GF-D8 (cell line): ENCODE data around the gene DUSP7.

Experiments used
- DNase-seq: peaks from one replicate; lab custom pipeline; 2025; lab: John Stamatoyannopoulos, UW

DUSP7 gene

DNA sequence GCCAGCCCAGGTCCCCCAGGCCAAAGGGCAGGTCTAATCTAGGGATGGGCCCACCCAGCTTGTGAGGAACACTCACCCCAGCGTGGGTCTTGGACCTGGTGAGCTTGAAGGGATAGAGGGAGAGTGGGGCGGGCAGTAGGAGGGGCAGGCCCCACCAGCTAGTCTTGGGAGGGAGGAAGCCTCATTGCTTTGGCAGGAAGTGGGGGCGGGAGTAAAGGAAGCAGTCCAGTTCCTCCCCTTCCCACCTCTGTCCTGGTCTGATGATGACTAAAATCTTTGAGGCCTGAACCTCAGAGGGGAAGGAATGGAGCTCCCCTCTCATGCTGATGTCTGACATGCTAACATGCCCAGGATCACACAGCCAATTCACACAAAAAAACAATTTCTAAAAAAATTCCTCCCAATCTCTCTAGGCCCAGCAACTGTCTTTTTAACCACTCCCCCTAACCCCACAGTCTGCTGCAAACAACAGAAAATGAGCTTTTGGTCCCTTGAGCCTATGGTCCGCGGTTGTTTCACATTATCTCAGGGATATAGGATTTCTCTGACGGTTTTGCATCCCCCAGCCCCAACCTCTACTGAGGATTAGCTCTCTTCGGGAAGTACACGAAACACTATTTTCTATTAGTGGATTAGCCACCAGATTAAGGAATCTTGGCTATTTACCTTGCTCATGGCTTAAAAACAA, 30.7 kb upstream of the DUSP7 start:
- DNase-seq, result peak; percentile 58

DNA sequence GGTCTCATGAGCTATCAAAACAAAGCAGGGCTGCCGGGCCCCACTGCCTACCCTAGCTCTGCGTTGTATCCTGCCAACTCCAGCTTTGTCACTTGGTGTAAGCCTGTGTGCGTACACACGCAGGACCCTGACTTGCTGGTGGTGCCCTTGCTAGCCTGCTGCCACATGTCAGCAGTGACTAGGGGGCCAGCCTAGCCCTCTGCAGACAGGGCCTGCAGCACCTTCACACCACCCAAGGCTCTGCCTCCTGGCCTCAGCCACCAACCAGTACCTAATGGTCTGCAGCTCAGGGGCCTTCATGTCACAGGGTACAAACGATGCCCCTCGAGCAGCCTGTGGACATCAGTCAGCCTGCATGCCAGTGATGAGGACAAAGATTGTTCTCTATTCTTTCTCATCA, 30.1 kb upstream of the DUSP7 start:
- DNase-seq, result no peak

DNA sequence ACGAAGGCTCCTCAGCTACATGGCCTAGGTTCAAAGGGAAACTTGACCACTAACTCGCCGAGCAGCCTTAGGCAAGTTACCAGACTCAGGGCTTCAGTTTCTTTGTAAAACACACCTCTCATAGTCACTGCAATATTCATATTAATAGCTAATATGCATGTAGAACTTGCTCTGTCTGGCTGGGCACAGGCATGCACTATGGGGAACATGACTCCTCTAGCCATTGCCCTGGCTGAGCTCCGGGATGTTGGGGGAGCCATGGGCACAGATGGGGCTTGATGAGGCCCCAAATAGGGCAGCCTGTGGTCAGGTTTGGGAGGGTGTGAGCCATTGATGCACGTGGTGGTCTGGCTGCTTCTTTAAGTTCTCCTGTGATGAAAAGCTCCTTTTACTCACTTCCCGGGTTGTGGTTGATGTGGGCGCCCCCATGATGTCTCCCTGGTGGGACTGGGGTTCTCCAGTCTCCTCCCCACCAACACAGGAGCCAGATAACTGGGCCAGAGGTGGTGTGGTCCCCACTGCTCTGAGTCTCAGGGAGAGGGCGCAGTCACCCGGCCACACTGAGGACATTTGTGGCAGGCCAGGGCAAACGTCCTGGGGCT, 29.4 kb upstream of the DUSP7 start:
- DNase-seq, result no peak

DNA sequence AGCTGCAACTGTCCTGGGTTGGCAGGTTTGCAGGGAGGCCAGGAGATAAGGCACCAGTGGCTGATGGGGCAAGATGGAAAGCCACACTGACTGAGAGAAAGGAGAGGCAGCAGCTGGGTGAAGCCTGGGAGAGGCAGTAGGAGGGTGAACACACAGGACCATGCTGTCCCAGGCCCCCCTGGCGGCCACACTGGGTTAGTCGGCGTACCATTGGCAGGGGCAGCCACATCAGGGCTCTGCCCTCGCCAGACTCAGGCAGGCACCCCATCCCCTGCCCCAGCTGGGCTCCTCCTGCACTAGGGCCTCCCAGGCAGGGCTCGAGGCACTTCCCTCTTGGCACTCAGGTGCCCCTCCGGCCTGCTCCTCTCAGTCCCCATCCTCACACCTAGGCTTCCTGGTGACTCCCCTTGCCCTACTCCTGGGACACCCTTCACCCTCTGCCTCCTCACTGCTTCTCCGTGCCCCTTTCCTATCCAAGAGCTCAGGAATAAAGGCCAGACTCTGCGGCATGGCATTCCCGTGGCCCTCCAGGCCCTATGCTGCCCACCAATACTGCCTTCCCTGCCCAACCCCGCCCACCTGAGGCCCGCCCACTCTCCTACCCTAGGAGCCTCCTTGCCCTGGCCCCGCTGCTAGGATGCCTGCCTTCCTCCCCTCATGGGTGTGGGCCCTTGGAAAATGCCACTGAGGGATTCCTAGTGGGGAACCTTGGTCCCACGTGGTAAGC, 28.7 kb upstream of the DUSP7 start:
- DNase-seq, result no peak

DNA sequence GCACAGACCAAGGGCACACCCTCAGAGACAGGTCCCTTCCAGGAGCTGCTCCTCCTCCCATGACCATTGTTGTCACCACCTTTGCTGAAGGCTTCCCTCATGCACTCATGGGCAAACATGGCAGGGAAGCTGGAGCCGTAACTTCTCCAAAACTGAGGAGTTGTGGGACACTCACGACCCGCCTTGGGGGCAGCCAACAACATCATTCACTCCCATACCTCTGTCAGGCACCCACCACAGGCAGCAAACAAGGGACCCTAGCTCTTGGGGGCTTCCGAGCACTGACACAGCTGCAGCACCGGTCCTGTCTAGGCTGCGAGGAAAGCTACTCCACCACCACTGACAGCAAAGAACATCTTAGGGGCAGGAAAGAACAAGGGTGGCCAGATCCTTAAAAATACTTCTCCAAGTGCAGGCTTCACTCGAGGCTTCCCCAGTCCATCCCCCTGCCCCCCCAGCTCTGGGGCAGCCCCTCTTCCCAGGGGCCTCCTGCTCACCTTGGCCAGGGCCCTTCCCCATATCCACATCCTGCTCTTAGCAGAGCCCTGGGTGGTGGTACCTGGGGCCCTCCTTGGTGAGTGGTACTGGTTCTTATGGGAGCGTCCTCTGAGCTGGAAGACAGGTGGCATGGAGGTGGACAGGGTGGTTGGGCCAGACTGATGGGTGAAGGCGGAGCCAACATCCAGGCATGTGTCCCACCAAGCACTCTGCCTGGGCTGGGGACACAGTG, 28.0 kb upstream of the DUSP7 start:
- DNase-seq, result no peak

DNA sequence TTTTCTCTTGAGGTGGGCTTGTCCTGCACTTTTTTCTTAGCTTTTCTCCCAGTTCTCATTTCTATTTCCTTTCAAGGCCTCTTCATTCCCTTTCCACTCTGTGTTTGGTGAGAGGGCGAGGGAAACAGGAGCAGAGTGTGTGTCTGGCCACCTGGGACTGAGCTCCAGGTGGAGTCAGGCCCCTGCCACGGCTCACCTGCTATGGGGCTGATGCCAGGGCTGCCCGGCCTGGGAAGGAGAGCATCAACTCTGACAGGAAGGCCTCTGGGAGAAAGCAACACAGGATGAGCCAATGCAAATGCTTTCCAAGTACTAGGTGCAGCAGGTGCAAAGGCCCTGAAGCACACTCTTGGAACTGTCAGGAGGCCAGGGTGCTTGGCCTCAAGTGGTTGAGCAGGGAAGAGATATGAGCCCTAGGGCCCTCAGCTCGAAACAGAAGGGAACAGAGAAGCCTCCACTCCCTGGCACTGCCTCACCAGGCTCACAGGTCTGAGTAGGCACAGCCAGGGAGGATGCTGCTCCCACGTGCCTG, 27.3 kb upstream of the DUSP7 start:
- DNase-seq, result no peak

DNA sequence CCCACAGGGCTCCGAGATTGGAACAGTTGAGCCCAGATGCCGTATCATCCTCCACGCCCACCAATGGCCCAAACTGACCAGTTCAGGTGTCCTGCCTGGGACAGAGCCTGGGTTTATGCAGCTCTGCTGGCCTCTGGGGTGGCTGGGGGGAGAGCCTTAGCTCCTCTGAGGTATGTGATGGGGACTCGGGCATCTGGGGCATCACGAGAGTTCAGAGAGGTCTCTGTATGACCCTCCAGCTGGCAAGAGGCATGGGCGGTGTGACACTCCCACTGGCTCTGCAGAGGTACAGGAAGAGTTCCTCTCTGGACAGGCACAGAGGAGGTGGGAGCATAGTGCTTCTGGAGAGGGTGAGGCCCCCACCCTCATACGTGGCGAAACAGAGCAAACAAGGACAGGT, 26.6 kb upstream of the DUSP7 start:
- DNase-seq, result no peak

DNA sequence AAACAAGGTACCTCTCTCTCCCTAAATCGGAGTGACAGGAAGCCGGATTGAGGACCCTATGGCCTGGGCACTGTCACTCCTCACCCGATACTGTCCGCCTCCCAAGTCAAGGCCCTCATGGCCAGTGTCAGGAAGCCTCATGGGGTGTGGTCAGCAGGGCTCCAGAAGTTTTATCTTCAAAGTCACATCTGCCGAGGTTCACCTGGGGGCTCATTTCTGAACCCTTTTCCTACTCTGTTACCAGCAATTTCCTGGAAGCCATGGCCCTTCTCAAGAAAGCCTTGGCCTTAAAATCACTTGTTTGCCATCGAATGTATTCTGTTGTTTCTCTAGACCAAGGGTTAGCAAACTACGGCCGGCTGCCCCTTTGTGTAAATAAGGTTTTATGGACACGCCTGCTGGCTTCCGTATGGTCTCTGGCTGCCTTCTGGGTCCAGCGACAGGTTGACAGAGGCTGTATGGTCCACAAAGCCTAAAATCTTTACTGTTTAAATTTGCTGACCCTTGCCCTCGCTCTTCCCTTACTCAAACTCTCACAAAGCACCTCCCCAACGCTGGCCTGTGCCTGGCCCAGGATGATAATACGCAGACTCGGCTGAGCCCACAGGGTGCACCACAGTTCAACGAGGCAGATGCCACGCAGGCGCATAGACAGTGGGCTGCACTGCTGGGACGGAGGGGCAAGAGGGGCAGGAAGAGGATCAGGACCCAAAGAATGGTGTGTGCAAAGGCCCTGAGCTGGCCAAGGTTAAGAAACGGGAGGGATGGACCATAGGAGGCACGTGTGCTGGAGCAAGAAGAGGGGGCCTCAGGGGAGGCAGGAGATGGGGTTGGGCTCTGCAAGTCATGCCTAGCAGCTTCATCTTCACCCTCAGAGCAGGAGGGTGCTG, 24.7 kb upstream of the DUSP7 start:
- no peak for DNase-seq

DNA sequence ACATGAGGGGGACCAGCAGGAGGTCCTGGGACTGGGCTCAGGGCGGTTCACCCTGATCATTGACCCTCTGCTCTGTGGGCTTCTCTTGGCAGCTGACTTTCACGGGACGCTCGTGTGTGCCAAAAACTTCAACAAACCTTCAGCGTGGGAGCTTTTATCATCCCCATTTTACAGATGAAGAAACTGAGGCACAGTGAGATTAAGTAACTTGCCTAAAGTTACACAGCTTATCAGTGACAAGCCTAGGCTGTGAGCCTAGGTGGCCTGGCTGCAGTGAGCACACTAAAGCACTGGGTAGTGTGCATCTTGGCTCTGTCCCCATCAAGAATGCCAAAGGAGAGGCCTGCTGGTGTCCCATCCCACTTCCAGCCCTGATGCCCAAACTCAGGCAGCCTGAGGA, 23.6 kb upstream of the DUSP7 start:
- no peak for DNase-seq

DNA sequence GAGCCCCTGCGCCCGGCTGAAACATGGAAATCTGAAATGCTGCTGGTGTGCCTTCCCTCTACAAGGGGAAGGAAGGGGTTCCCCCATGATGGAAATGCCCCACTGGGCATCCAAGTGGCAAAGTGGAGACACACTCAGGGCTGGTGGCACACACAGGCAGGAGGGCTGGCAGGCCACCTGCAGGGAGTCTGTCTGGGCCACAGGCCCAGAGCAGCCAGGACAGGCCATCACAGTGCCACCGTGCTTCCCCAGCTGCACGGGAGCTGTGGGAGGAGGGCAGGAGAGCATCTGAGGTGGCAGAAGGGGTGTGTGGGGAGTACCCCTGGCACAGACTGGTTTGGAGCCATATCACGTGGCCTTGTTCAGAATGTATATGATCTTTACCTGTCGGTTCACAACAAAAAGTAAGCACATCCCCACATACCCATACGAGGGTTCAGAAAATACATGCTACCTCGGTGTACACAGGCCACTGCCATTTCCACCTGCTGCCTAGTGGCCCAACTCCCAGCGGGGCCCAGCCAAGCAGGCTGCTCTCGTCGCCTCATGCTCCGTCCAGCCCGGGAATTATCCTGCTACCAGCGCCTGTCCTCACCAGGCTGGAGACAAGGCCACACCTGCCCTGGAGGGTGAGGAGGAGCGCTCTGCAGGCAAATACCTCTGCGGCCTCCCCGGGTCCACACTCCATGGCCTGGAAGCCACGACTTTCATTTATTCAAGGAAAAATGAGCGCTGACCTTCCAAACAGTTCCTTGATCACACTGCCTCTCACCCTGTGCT, 22.6 kb upstream of the DUSP7 start:
- DNase-seq, result no peak

DNA sequence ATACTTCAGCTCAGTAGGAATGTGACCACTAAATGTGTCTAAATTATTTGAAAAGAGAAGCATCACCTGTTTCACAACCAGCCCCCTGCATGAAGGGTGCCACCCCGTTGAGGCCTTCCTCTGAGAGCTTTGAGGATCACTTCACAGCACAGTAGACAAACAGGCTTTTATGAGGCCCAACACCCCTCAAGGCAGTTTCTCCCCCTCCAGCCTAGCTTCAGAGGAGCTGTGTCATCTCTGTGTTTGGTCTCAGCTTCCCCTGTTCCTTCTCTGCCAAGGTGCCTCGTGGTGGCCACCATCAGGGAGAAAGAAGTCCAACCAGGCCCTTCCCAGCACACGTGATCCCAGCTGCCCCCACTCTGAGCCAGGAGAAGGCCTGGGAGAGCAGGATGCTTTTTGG, 21.6 kb upstream of the DUSP7 start:
- DNase-seq, result no peak

DNA sequence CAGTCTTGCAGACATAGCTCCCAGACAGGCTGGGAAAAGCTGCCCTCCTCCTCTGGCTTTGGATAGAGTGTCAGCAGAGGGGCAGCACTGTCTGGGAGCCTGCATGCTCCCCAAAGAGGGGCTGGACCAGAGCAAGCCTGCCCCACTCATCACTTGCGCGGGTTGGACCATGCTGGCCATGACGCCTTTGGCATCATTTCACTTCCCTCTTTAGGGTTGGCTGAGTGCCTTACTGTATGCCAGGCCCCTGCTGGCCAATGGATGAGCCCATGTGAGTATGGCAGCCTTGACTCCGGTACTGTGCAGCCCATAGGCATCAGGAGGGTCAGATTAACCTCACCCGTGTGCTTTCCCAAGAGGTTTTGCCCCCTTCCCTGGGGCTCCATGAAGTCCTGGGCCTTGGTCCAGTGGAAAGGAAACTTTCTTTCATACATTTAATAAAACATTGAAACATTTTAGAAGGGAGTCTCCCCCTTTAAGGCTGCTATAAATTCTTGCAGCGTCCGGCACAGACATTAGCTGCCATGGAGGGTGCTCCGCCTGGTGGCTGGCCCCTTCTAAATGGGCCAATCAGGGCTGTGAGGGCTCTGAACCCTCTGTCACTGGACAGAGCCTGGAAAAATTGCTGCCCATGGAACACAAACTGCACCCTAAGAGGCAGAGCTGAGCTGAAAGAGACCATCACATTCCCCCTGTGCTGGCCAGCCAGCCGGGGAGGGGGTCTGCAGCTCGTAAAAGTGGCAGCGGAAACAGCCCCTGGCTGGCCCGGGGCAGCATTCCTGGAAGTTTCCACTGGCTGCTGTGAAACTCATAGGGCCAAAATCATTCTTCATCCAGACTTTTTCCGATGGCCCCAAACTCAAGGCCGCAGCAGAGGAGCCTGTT, 20.8 kb upstream of the DUSP7 start:
- no peak for DNase-seq

DNA sequence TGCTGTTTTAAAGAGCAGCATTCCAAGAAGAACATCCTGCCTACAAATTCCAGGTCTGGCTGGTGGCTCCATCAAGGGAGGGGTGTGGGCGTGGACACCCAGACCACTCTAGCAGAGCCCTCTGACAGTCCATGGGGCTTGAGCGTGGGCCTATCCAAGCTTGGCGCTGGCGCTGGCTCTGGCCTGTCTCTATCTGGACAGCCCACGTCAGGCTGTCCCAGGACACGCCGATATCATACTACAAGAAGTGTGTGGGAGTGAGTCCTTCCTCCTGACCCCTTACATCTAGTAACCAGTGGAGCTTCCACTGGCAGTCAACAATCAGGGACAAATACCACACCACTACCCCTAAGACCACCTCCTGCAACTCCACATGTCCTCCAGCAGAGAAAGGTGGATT, 17.1 kb upstream of the DUSP7 start:
- DNase-seq, result no peak

DNA sequence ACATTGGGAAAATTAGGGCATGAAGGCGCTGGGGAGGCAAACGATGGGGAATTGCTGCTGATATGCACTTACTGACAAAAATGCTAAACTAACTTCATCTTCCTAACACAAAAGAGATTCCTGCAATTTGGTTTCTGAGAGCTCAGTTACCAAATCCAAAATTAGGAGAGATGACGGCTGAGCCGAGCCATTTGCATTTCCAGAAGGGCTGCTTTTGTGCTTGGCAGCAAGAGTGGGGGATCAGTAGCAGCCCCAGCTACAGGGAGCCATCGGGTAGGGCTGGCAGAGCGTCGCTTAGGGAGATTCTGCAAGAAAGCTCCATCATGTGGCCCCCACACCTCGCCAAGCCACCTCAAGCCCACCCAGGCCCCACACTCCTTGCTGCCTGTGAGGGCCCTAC, 16.1 kb upstream of the DUSP7 start:
- DNase-seq, result no peak

DNA sequence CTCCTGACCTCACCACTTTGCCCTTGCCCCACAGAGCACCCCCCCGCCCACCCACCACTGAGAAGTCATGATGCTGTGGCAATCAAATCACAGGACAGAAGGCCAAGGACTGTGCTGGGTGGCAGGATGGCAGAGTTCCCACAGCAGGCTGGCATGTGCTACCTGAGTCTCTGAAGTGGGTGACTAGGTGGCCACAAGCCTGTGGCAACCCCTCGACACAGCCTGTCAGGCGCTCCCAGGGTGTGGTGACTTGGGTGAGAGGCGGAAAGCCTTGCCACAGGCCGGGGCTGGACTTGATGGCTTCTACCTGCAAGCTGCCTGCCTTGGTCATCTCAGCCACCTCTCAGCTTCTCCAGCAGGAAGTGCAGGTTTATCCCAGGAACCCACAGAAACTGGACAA, 15.6 kb upstream of the DUSP7 start:
- no peak for DNase-seq

DNA sequence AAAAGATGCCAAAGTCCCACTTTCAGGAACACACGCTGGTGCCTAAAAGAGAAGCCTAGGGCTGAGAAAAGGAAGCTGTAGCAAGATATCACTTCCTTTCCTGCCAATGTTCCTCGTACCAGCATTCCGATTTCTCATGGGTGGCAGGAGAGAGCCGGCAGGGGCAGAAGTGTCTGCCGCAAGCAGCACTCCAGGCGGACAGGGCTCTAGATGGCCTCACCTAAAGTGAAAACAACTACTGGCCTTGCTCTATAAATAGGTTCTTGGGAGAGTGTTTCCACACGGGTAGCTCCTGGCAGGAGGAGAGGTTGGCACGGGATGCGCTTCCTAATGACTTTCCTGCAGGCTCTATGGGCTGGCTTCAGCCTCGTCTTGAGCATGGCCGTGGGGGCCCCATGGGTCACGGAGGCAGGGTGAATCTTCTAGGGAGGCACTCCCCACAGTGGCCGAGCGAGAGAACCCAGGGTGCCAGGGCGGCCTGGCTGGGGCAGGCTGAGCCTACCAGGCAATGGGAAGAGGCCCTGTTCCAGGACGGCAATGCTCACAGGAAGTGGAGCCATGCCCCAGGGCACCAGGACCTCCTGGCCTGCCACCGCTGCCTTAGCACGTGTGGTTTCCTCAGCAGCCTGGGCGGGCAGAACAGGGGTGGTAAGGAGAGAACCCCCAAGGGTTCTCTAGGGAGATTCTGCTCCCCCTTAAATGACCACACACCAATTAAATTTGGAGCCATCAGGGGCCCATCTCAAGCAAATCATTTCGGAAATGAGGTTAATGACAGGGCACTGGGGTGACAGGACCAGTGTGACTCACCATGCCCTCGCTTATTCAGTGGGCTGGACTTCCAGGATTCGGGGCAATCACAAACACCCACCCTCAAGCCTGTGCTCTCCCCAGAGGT, 14.6 kb upstream of the DUSP7 start:
- no peak for DNase-seq

DNA sequence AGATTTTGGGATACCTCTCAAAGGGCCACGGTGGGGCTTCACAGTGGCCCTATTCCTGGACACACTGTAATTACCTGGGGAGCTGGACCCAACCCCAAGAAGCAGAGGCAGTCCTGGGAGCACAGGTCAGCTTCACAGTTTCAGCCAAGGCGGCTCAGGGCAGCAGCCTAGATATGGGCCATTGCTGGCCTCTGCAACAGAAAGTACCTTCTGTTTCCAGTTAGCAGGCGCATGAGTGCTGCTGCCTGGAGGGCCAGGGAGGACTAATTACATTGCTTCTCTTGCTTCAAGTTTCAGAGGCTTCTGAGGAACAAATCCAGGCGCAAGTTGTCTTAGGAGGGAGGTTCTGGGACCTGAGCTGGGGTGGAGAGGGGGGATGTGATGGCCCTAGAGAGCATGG, 13.5 kb upstream of the DUSP7 start:
- DNase-seq, result no peak

DNA sequence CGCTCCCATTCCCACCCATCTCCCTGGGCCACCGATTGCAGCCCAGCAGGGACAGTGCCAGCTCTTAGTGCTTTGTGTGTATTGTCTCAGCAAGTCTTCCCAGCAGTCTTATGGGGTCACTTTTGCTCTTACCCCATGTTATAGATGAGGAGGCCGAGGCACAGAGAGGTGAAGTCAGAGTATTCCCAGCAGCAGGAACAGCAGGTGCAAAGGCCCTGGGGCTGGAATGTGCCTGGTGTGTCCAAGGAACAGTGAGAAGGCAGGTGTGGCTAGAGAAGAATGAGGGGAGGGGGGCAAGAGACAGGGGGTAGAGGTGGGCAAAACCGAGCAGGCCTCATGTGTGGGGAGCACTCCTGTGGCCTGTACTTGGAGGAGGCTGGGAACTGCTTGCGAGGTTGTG, 12.8 kb upstream of the DUSP7 start:
- DNase-seq, result no peak

DNA sequence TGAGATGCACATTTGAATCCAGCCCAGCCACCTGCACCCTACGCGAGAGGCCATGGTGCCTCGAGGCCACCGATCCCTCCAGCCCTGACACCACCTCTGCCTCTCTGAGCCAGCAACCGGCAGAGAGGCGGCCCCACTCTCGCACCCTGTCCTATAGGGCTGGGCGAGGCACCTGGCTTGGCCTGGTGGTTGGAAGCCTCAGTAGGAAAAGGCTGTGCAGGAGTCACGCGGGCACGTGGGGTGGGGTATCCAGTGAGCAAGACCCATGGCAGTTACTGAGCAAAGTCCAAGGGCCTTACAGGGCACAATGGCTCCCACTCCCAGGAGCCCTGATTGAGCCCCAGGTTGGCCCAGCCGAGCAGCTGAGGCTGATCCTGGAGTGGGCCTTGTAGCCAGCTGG, 12.4 kb upstream of the DUSP7 start:
- DNase-seq, result no peak
